Measurements from ENCODE around the gene ZMYND10. TPM values are rescaled to one million over a fixed set of nuclear protein-coding genes. Genes with fewer than 3 reads are reported as not detected.

ZMYND10 gene
- total and polyA plus RNA-seq, 9 of the 15 experiments (the other 6 are each of a cell fraction or from before 2014, with no cell fraction given) = 0.20 to 2.8 (median 0.70) TPM

- TF ChIP-seq E4F1 (CRISPR knock-in tag; IDR thresholded peaks at IDR 0.05; ENCODE audit: borderline replicate concordance) = no peak
- no peak for TF ChIP-seq CBX2 (IDR thresholded peaks at IDR 0.05; ENCODE audit: insufficient read depth, low read length, poor library complexity, severe bottlenecking)
- no peak for TF ChIP-seq NR3C1 (CRISPR knock-in tag; IDR thresholded peaks at IDR 0.05)
- 0 out of 4 replicates have a peak, but pooled peaks of 1 of the 2 experiments have one; percentile 56 for TF ChIP-seq ZNF639 (CRISPR knock-in tag; conservative IDR thresholded peaks at IDR 0.05 in 1 of 2, IDR thresholded peaks at IDR 0.05 in 1 of 2)
- no peak for TF ChIP-seq ZNF699 (CRISPR knock-in tag; IDR thresholded peaks at IDR 0.05; ENCODE audit: insufficient replicate concordance)
- no peak for TF ChIP-seq ZNF444 (CRISPR knock-in tag; IDR thresholded peaks at IDR 0.05)
- no peak for TF ChIP-seq WHSC1 (IDR thresholded peaks at IDR 0.05; ENCODE audit: low read length)
- 0 out of 2 replicates have a peak, but pooled peaks have one; percentile 12 for TF ChIP-seq TCF3 (CRISPR knock-in tag; IDR thresholded peaks at IDR 0.05)
- no peak for TF ChIP-seq ZNF449 (CRISPR knock-in tag; IDR thresholded peaks at IDR 0.05)
- TF ChIP-seq KLF13 (tag; IDR thresholded peaks at IDR 0.05; ENCODE audit: borderline replicate concordance, low read depth) = no peak
- TF ChIP-seq CC2D1A (IDR thresholded peaks at IDR 0.05) = no peak
- peak; percentile 31 for TF ChIP-seq PCBP1 (IDR thresholded peaks at IDR 0.05; ENCODE audit: low read depth, low read length, poor library complexity, severe bottlenecking)
- peak; percentile 70 for TF ChIP-seq POLR2B (IDR thresholded peaks at IDR 0.05; ENCODE audit: low read depth, partially characterized antibody)
- no peak for TF ChIP-seq BRF1 (IDR thresholded peaks at IDR 0.05; ENCODE audit: borderline replicate concordance, extremely low read depth, insufficient read length)
- TF ChIP-seq RERE (CRISPR knock-in tag; IDR thresholded peaks at IDR 0.05; ENCODE audit: borderline replicate concordance) = no peak
Observed at GRCh38 chr3:50350527-50351322, 5.2 kb upstream of the ZMYND10 start, which contains the start of the genes CYB561D2 and NPRL2 (continued).

Measured in K562 (cell line).